Caco-2 (cell line): ENCODE data around the gene NKD2. TPM values are rescaled to one million over a fixed set of nuclear protein-coding genes. Genes with fewer than 3 reads are reported as not detected.

Experiments used
- BruUV-seq: library from RNA; stranded (reverse); fragments of 400-500 nt; replicated peaks from 2 replicates; lab custom pipeline; 2021; lab: Mats Ljungman, UMichigan
- CTCF ChIA-PET: fragments of 300-600 bp; sonication (Branson Sonifier 250); formaldehyde crosslinking; loops from one replicate; lab custom pipeline; 2022; ENCODE audit warnings: antibody characterized with exemption; lab: Charles Lee
- POLR2A ChIA-PET: fragments of 300-600 bp; sonication (Branson Sonifier 250); formaldehyde crosslinking; loops from one replicate; lab custom pipeline; 2022; ENCODE audit warnings: antibody characterized with exemption; lab: Charles Lee
- DNase-seq, 2 experiments: peaks; one replicate each; pipeline versions ENCODE4 v3.0.0 to v3.0.0-alpha.2; 2020 to 2022
- H3K27me3 ChIP-seq: replicated peaks from 2 replicates; pipeline ENCODE4 v1.6.0; 2011; ENCODE audit warnings: low read length; ENCODE audit not compliant: control insufficient read depth, insufficient read depth
- H3K36me3 ChIP-seq: 2 replicates; pipeline ENCODE4 v1.5.1; 2011; ENCODE audit warnings: low read length; ENCODE audit not compliant: control insufficient read depth, insufficient read depth
- H3K4me1 ChIP-seq: fragments of 250-450 bp; sonication (Bioruptor Pico); 2 replicates; pipeline ENCODE4 v1.5.1; 2020; ENCODE audit warnings: mild to moderate bottlenecking
- H3K4me3 ChIP-seq: 2 replicates; pipeline ENCODE4 v1.5.1; 2011; ENCODE audit warnings: low read depth, mild to moderate bottlenecking, control low read depth, low read length
- H3K9me3 ChIP-seq: fragments of 250-450 bp; sonication (Bioruptor Pico); 2 replicates; pipeline ENCODE4 v1.5.1; 2020; ENCODE audit warnings: mild to moderate bottlenecking, moderate library complexity
- H3K27ac Mint-ChIP-seq: one replicate; pipeline ENCODE4 v1.8.0; 2022; ENCODE audit warnings: mixed read lengths; ENCODE audit not compliant: unreplicated experiment
- H3K27me3 Mint-ChIP-seq: one replicate; pipeline ENCODE4 v1.8.0; 2022; ENCODE audit warnings: mixed read lengths; ENCODE audit not compliant: insufficient read depth, unreplicated experiment
- H3K36me3 Mint-ChIP-seq: one replicate; pipeline ENCODE4 v1.8.0; 2022; ENCODE audit warnings: mild to moderate bottlenecking, mixed read lengths; ENCODE audit not compliant: insufficient read depth, unreplicated experiment
- H3K4me1 Mint-ChIP-seq: one replicate; pipeline ENCODE4 v1.8.0; 2022; ENCODE audit warnings: low read depth, mixed read lengths; ENCODE audit not compliant: unreplicated experiment
- H3K4me3 Mint-ChIP-seq: one replicate; pipeline ENCODE4 v1.8.0; 2022; ENCODE audit warnings: mild to moderate bottlenecking, moderate library complexity, mixed read lengths; ENCODE audit not compliant: unreplicated experiment
- H3K9me3 Mint-ChIP-seq: one replicate; pipeline ENCODE4 v1.8.0; 2022; ENCODE audit warnings: mixed read lengths; ENCODE audit not compliant: unreplicated experiment
- CTCF ChIP-seq, 2 experiments: fragments of 200-600 bp in 1 of 2; IDR thresholded peaks; 1 replicate in 1 of 2; 2 replicates in 1 of 2; pipeline versions ENCODE4 v1.5.1 to v1.8.0; 2011 to 2022; ENCODE audit warnings: antibody characterized with exemption in 1 of 2, control low read depth in 1 of 2, inconsistent platforms in 1 of 2, low read depth in 1 of 2, low read length in 1 of 2, mild to moderate bottlenecking in 1 of 2, moderate library complexity in 1 of 2; ENCODE audit not compliant: insufficient read depth in 1 of 2, severe bottlenecking in 1 of 2, unreplicated experiment in 1 of 2
- intact Hi-C: fragments of 100-400 bp; cut with micrococcal nuclease; formaldehyde crosslinking; loops from one replicate; pipeline ENCODE4 v1.10.0; 2022; ENCODE audit not compliant: unreplicated experiment
- total RNA-seq: library from RNA; stranded (reverse); gene quantifications from 2 replicates; pipeline ENCODE4 v1.2.3, GENCODE V29; 2022

The NKD2 gene
- total RNA-seq, 1 experiment from 2014 or later, result 17.7 TPM

GRCh38 chr5:963673-964531 lies 44.7 kb upstream of the NKD2 start:
- TF ChIP-seq CTCF (IDR thresholded peaks at IDR 0.05; ENCODE audit: insufficient read depth in 1 of 2, low read depth in 1 of 2, low read length in 1 of 2, severe bottlenecking in 1 of 2, unreplicated experiment in 1 of 2), result no peak
- no peak overlapping the region for H3K27ac Mint-ChIP-seq
- no TSS peak for BruUV-seq

GRCh38 chr5:964821-965220 lies 43.8 kb upstream of the NKD2 start:
- Mint-ChIP-seq H3K4me3 (no peak overlapping the region), H3K27me3 (peaks cover 17% of the 10 kb centered on the region), H3K27ac (no peak overlapping the region)

More at GRCh38 chr5:963673-964531, 44.7 kb upstream of the NKD2 start:
- Histone ChIP-seq H3K27me3 (no peaks in the 10 kb centered on the region), H3K4me3 (no peak overlapping the region), H3K4me1 (no peaks in the 10 kb centered on the region), H3K9me3 (no peaks in the 10 kb centered on the region), H3K36me3 (no peaks in the 10 kb centered on the region)
- no peaks in the 10 kb centered on the region for H3K36me3 Mint-ChIP-seq
- intact Hi-C loops, result no loop called here
- ChIA-PET POLR2A (no interaction called here), CTCF (no interaction called here)
- no peak for DNase-seq
- no peak overlapping the region for H3K4me3 Mint-ChIP-seq
- peaks cover 10% of the 10 kb centered on the region for H3K4me1 Mint-ChIP-seq
- no peaks in the 10 kb centered on the region for H3K9me3 Mint-ChIP-seq
- peaks cover 9% of the 10 kb centered on the region for H3K27me3 Mint-ChIP-seq

More at GRCh38 chr5:964821-965220, 43.8 kb upstream of the NKD2 start:
- Histone ChIP-seq H3K4me3 (no peak overlapping the region), H3K27me3 (no peaks in the 10 kb centered on the region), H3K4me1 (no peaks in the 10 kb centered on the region), H3K36me3 (no peaks in the 10 kb centered on the region), H3K9me3 (no peaks in the 10 kb centered on the region)
- no peak for TF ChIP-seq CTCF (IDR thresholded peaks at IDR 0.05; ENCODE audit: insufficient read depth in 1 of 2, low read depth in 1 of 2, low read length in 1 of 2, severe bottlenecking in 1 of 2, unreplicated experiment in 1 of 2)
- no peak for DNase-seq
- no TSS peak for BruUV-seq
- POLR2A ChIA-PET, result no interaction called here
- peaks cover 10% of the 10 kb centered on the region for H3K4me1 Mint-ChIP-seq
- intact Hi-C loops, result no loop called here
- no peaks in the 10 kb centered on the region for H3K36me3 Mint-ChIP-seq
- H3K9me3 Mint-ChIP-seq, result no peaks in the 10 kb centered on the region
- CTCF ChIA-PET, result no interaction called here
